ENCODE data around the gene AR. TPM values are rescaled to one million over a fixed set of nuclear protein-coding genes. Genes with fewer than 3 reads are reported as not detected.
"Not testable (repeated sequence)": the region's sequence is repeated elsewhere in the genome, so short reads cannot be mapped to it uniquely, and the experiment has no call there.

Gene AR
- total and polyA plus RNA-seq, 2 of the 4 experiments (the other 2 are of a cell fraction) = 1.5 to 4.7 TPM

DNA sequence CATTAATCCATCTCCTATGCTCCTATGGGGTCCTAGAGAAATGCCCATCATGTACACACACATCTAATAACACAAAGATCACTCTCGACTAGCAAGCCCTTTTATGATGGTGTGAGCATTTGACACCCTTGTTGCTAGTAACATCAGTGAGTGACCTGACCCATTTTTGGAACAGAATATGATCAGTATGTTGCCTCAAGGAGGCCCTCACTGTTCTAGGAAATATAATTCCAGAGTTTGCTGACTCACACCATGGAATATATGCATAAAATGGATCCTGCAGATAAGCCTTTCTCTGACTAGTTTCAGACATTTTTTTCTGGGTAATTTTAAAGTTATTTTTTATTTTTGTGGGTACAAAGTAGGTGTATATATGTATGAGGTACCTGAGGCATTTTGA lies 121.8 kb downstream of the AR start:
- POLR2A ChIA-PET (ENCODE audit: unreplicated experiment) = no interaction called here

DNA sequence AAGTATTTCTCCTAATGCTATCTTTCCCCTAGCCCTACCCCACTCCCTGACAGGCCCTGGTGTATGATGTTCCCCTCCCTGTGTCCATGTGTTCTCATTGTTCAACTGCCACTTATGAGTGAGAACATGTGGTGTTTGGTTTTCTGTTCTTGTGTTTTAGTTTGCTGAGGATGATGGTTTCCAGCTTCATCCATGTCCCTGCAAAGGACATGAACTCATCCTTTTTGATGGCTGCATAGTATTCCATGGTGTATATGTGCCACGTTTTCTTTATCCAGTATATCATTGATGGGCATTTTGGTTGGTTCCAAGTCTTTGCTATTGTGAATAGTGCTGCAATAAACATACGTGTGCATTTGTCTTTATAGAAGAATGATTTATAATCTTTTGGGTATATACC lies 126.9 kb downstream of the AR start:
- H4K20me1 ChIP-seq (ENCODE audit: insufficient read depth, low read length); H3K4me3 ChIP-seq (ENCODE audit: insufficient read depth, low read depth, low read length); H3K4ac ChIP-seq (ENCODE audit: low read depth, low read length); H3K18ac ChIP-seq (ENCODE audit: low read depth, low read length); DNase-seq; H3K27me3 ChIP-seq (ENCODE audit: control insufficient read depth, insufficient read depth, low read length); POLR2A ChIA-PET (ENCODE audit: unreplicated experiment); H3K36me3 ChIP-seq (ENCODE audit: control insufficient read depth, insufficient read depth, low read length); BruUV-seq (replicated peaks); H3K9ac ChIP-seq (ENCODE audit: low read depth, low read length); H3K9me1 ChIP-seq (ENCODE audit: insufficient read depth, low read length); H3K9me3 ChIP-seq (ENCODE audit: control insufficient read depth, insufficient read depth, low read length); H2AK5ac ChIP-seq (ENCODE audit: low read depth, low read length); H3K4me1 ChIP-seq (ENCODE audit: control insufficient read depth, insufficient read depth, low read length); dilution Hi-C loops (cut with HindIII; ENCODE audit: low sequenced_read_pairs, unreplicated experiment); ATAC-seq (ENCODE audit: low read depth); H4K8ac ChIP-seq (ENCODE audit: low read depth in 2 of 2, low read length in 2 of 2); H2AK9ac ChIP-seq (replicated peaks; ENCODE audit: low read depth, low read length, poor library complexity); H4K91ac ChIP-seq (ENCODE audit: insufficient read depth, low read depth, low read length); H3K27ac ChIP-seq (ENCODE audit: insufficient read depth, low read length); H3K14ac ChIP-seq (replicated peaks; ENCODE audit: low read depth, low read length); intact Hi-C loops (cut with micrococcal nuclease); CTCF ChIA-PET; H2BK20ac ChIP-seq (ENCODE audit: low read depth, low read length); H2BK120ac ChIP-seq (ENCODE audit: low read depth, low read length); H2AFZ ChIP-seq (replicated peaks; ENCODE audit: low read length, poor library complexity); H3K56ac ChIP-seq (ENCODE audit: extremely low read depth, insufficient read depth, low read length); H4K5ac ChIP-seq (ENCODE audit: low read depth, low read length); H2BK5ac ChIP-seq (ENCODE audit: low read depth, low read length, poor library complexity, severe bottlenecking); H3K4me2 ChIP-seq (ENCODE audit: low read depth, low read length); H2BK15ac ChIP-seq (ENCODE audit: low read depth, low read length); H3K23ac ChIP-seq (ENCODE audit: low read depth, low read length); H3K79me1 ChIP-seq (ENCODE audit: low read depth in 1 of 2, low read length in 2 of 2); in situ Hi-C loops (cut with MboI; ENCODE audit: low sequenced_read_pairs): not testable (repeated sequence)
- whole genome bisulfite sequencing, 2 experiments (ENCODE audit: extremely low coverage in 2 of 2, insufficient read length in 1 of 2) = no CpG with 5 or more reads among the region's 2 CpGs

More for the DNA sequence above, 121.8 kb downstream of the AR start:
- Histone ChIP-seq H3K9ac (ENCODE audit: low read depth, low read length) (no peak overlapping the region), H3K4me3 (ENCODE audit: insufficient read depth, low read depth, low read length) (no peak overlapping the region), H3K23ac (ENCODE audit: low read depth, low read length) (no peak overlapping the region), H3K18ac (ENCODE audit: low read depth, low read length) (no peak overlapping the region), H3K27me3 (ENCODE audit: control insufficient read depth, insufficient read depth, low read length) (no peaks in the 10 kb centered on the region), H3K36me3 (ENCODE audit: control insufficient read depth, insufficient read depth, low read length) (no peaks in the 10 kb centered on the region), H4K5ac (ENCODE audit: low read depth, low read length) (no peak overlapping the region), H3K4me1 (ENCODE audit: control insufficient read depth, insufficient read depth, low read length) (no peaks in the 10 kb centered on the region), H2BK5ac (ENCODE audit: low read depth, low read length, poor library complexity, severe bottlenecking) (no peak overlapping the region), H3K4ac (ENCODE audit: low read depth, low read length) (no peak overlapping the region), H2BK120ac (ENCODE audit: low read depth, low read length) (no peak overlapping the region), H4K8ac (ENCODE audit: low read depth in 2 of 2, low read length in 2 of 2) (no peak overlapping the region), H3K9me1 (ENCODE audit: insufficient read depth, low read length) (no peaks in the 10 kb centered on the region), H3K9me3 (ENCODE audit: control insufficient read depth, insufficient read depth, low read length) (no peaks in the 10 kb centered on the region), H4K91ac (ENCODE audit: insufficient read depth, low read depth, low read length) (no peak overlapping the region), H2BK15ac (ENCODE audit: low read depth, low read length) (no peak overlapping the region), H3K27ac (ENCODE audit: insufficient read depth, low read length) (no peak overlapping the region), H3K14ac (replicated peaks; ENCODE audit: low read depth, low read length) (no peak overlapping the region), H4K20me1 (ENCODE audit: insufficient read depth, low read length) (no peaks in the 10 kb centered on the region), H2AFZ (replicated peaks; ENCODE audit: low read length, poor library complexity) (no peak overlapping the region), H3K79me1 (ENCODE audit: low read depth in 1 of 2, low read length in 2 of 2) (no peaks in the 10 kb centered on the region), H3K56ac (ENCODE audit: extremely low read depth, insufficient read depth, low read length) (no peak overlapping the region), H3K4me2 (ENCODE audit: low read depth, low read length) (no peak overlapping the region), H2BK20ac (ENCODE audit: low read depth, low read length) (no peak overlapping the region), H2AK9ac (replicated peaks; ENCODE audit: low read depth, low read length, poor library complexity) (no peak overlapping the region), H2AK5ac (ENCODE audit: low read depth, low read length) (no peak overlapping the region)
- CTCF ChIA-PET = no interaction called here
- intact Hi-C loops (cut with micrococcal nuclease) (no loop called here), dilution Hi-C loops (cut with HindIII; ENCODE audit: low sequenced_read_pairs, unreplicated experiment) (no loop called here), in situ Hi-C loops (cut with MboI; ENCODE audit: low sequenced_read_pairs) (no loop called here)
- no CpG with 5 or more reads among the region's 1 CpG for WGBS, 2 experiments (ENCODE audit: extremely low coverage in 2 of 2, insufficient read length in 1 of 2)
- no peak for DNase-seq
- BruUV-seq (replicated peaks) = no TSS peak
- ATAC-seq (ENCODE audit: low read depth) = no peak
- TF ChIP-seq RAD21 (IDR thresholded peaks at IDR 0.05; ENCODE audit: low read length) = no peak
- no peak for TF ChIP-seq BHLHE40 (IDR thresholded peaks at IDR 0.05; ENCODE audit: low read depth, low read length)
- TF ChIP-seq SMC3 (IDR thresholded peaks at IDR 0.05; ENCODE audit: low read depth, low read length) = no peak

Measured in IMR-90 (cell line).